Liver (tissue), 3 donors: Measurements from ENCODE around the gene ST6GALNAC3.

Experiments
- CTCF ChIP-seq: fragments of 150-350 bp; IDR thresholded peaks from 2 replicates; pipeline ENCODE4 v1.5.1; 2017; ENCODE audit warnings: improper control_type of control experiment, low read depth, low read length; ENCODE audit not compliant: missing input control
- HNF4G ChIP-seq: IDR thresholded peaks from 2 replicates; pipeline ENCODE4 v1.6.1; 2016; ENCODE audit warnings: antibody characterized with exemption
- MAX ChIP-seq: IDR thresholded peaks from 2 replicates; pipeline ENCODE4 v1.6.1; 2016; ENCODE audit warnings: antibody characterized with exemption
- REST ChIP-seq: IDR thresholded peaks from 2 replicates; pipeline ENCODE4 v1.6.1; 2016; ENCODE audit warnings: antibody characterized with exemption, mild to moderate bottlenecking
- SP1 ChIP-seq: IDR thresholded peaks from 2 replicates; pipeline ENCODE4 v1.6.1; 2018; ENCODE audit warnings: antibody characterized with exemption, mild to moderate bottlenecking
- TAF1 ChIP-seq: conservative IDR thresholded peaks from 2 replicates; pipeline ENCODE4 v1.6.1; 2016; ENCODE audit warnings: antibody characterized with exemption, mild to moderate bottlenecking
- TF ChIP-seq, protein P1 (sequence below): IDR thresholded peaks from 2 replicates; pipeline ENCODE4 v1.6.1; 2016; ENCODE audit warnings: antibody characterized with exemption
- donor health status: healthy.
- donor health status: healthy.

GRCh38 chr1:76585980-76586674 lies 511.6 kb downstream of the ST6GALNAC3 start:
- TF ChIP-seq CTCF: no peak
- TF ChIP-seq REST: no peak
- no peak for TF ChIP-seq HNF4G
- TF ChIP-seq TAF1: no peak
- TF ChIP-seq, protein P1, sequence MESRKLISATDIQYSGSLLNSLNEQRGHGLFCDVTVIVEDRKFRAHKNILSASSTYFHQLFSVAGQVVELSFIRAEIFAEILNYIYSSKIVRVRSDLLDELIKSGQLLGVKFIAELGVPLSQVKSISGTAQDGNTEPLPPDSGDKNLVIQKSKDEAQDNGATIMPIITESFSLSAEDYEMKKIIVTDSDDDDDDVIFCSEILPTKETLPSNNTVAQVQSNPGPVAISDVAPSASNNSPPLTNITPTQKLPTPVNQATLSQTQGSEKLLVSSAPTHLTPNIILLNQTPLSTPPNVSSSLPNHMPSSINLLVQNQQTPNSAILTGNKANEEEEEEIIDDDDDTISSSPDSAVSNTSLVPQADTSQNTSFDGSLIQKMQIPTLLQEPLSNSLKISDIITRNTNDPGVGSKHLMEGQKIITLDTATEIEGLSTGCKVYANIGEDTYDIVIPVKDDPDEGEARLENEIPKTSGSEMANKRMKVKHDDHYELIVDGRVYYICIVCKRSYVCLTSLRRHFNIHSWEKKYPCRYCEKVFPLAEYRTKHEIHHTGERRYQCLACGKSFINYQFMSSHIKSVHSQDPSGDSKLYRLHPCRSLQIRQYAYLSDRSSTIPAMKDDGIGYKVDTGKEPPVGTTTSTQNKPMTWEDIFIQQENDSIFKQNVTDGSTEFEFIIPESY: no peak
- TF ChIP-seq MAX: no peak
- no peak for TF ChIP-seq SP1
